GM19023 (cell line): ENCODE measurements around the gene C1QTNF7.
A peak's percentile ranks its signal among the peaks of the same experiment; 100 is the strongest.

Experiments
- ATAC-seq: cut with Tn5 transposase; IDR thresholded peaks from one replicate; pipeline ENCODE4 v1.9.1; 2021; ENCODE audit warnings: mild to moderate bottlenecking, moderate library complexity; ENCODE audit not compliant: unreplicated experiment

The C1QTNF7 gene

GRCh38 chr4:15451866-15452765 is 24.3 kb downstream of the C1QTNF7 start:
- ATAC-seq: no peak

GRCh38 chr4:15455290-15455689 is 27.5 kb downstream of the C1QTNF7 start:
- no peak for ATAC-seq

- ATAC-seq: peak; percentile 94
Observed at GRCh38 chr4:15457406-15458201, 29.8 kb downstream of the C1QTNF7 start.

- ATAC-seq: no peak
Observed at GRCh38 chr4:15458616-15459015, 30.8 kb downstream of the C1QTNF7 start.

GRCh38 chr4:15459706-15460105 is 31.9 kb downstream of the C1QTNF7 start:
- ATAC-seq: no peak

- ATAC-seq: no peak
Observed at GRCh38 chr4:15466596-15466995, 38.8 kb downstream of the C1QTNF7 start.

- ATAC-seq: no peak
Observed at GRCh38 chr4:15469402-15470127, 41.7 kb downstream of the C1QTNF7 start, which contains the start of gene CC2D2A. Gene CC2D2A (plus strand): TSS chr4:15469882. CDS start chr4:15475933, 6,051 bp downstream.

- no peak for ATAC-seq
Observed at GRCh38 chr4:15470128-15470475, 42.3 kb downstream of the C1QTNF7 start.

GRCh38 chr4:15476396-15476795 is 48.6 kb downstream of the C1QTNF7 start:
- no peak for ATAC-seq

- ATAC-seq: no peak
Observed at GRCh38 chr4:15478724-15479088, 50.9 kb downstream of the C1QTNF7 start.

- no peak for ATAC-seq
Observed at GRCh38 chr4:15479089-15479912, 51.5 kb downstream of the C1QTNF7 start.

GRCh38 chr4:15479913-15480185 is 52.0 kb downstream of the C1QTNF7 start:
- ATAC-seq: no peak

GRCh38 chr4:15481961-15482745 is 54.3 kb downstream of the C1QTNF7 start:
- no peak for ATAC-seq

- ATAC-seq: no peak
Observed at GRCh38 chr4:15482842-15483241, 55.0 kb downstream of the C1QTNF7 start.

GRCh38 chr4:15488136-15488535 is 60.3 kb downstream of the C1QTNF7 start:
- no peak for ATAC-seq

- ATAC-seq: no peak
Observed at GRCh38 chr4:15488658-15489470, 61.0 kb downstream of the C1QTNF7 start.

GRCh38 chr4:15489551-15489950 is 61.7 kb downstream of the C1QTNF7 start:
- no peak for ATAC-seq

- ATAC-seq: no peak
Observed at GRCh38 chr4:15493411-15493810, 65.6 kb downstream of the C1QTNF7 start.

- no peak for ATAC-seq
Observed at GRCh38 chr4:15495621-15496020, 67.8 kb downstream of the C1QTNF7 start.
